H1 (cell line): ENCODE measurements around the gene CHD5. TPM values are rescaled to one million over a fixed set of nuclear protein-coding genes. Genes with fewer than 3 reads are reported as not detected.

ENCODE experiments used
- CTCF ChIA-PET: fragments of 300-600 bp; sonication (Branson Sonifier 250); formaldehyde crosslinking; loops from one replicate; lab custom pipeline; 2021; ENCODE audit not compliant: partially characterized antibody; lab: Charles Lee
- POLR2A ChIA-PET: fragments of 300-600 bp; sonication (Branson Sonifier 250); formaldehyde crosslinking; loops from one replicate; lab custom pipeline; 2021; ENCODE audit warnings: inconsistent platforms; ENCODE audit not compliant: partially characterized antibody; lab: Charles Lee
- DNase-seq, 2 experiments: peaks; one replicate each; pipeline versions ENCODE4 v3.0.0 to v3.0.0-alpha.2; 2010 to 2022; ENCODE audit warnings: low spot score in 2 of 2, low read depth in 1 of 2, mixed read lengths in 1 of 2
- FAIRE-seq: peaks from 2 replicates; lab custom pipeline; 2011; peaks lifted over from hg19 to GRCh38; lab: Jason Lieb, UNC
- H2AFZ ChIP-seq: 2 replicates; pipeline ENCODE4 v1.8.1; 2012; ENCODE audit warnings: low read length, inconsistent platforms
- H2AK5ac ChIP-seq: 2 replicates; pipeline ENCODE4 v1.6.1; 2013; ENCODE audit warnings: low read depth, low read length
- H2BK120ac ChIP-seq: replicated peaks from 2 replicates; pipeline ENCODE3; 2013; ENCODE audit warnings: low read depth, low read length, inconsistent platforms
- H2BK12ac ChIP-seq: 2 replicates; pipeline ENCODE4 v1.6.1; 2013; ENCODE audit warnings: low read depth, low read length
- H2BK15ac ChIP-seq: 2 replicates; pipeline ENCODE4 v1.6.1; 2013; ENCODE audit warnings: low read length
- H2BK20ac ChIP-seq: 2 replicates; pipeline ENCODE4 v1.6.1; 2013; ENCODE audit warnings: low read length
- H2BK5ac ChIP-seq: 2 replicates; pipeline ENCODE4 v1.6.1; 2013; ENCODE audit warnings: low read depth, low read length
- H3K14ac ChIP-seq: 2 replicates; pipeline ENCODE4 v1.6.1; 2013; ENCODE audit warnings: inconsistent platforms; ENCODE audit not compliant: insufficient read length
- H3K18ac ChIP-seq: 2 replicates; pipeline ENCODE4 v1.6.1; 2013; ENCODE audit warnings: low read length; ENCODE audit errors: extremely low read depth
- H3K23ac ChIP-seq: 2 replicates; pipeline ENCODE4 v1.6.1; 2013; ENCODE audit warnings: inconsistent platforms; ENCODE audit not compliant: insufficient read length
- H3K23me2 ChIP-seq: 2 replicates; pipeline ENCODE4 v1.6.1; 2013; ENCODE audit warnings: low read depth, low read length
- H3K27ac ChIP-seq: 2 replicates; pipeline ENCODE4 v1.6.1; 2011; ENCODE audit warnings: low read depth, low read length, inconsistent platforms
- H3K27me3 ChIP-seq, 4 experiments: replicated peaks in 1 of 4; 1 replicate in 1 of 4; 2 replicates in 3 of 4; pipeline versions ENCODE4 v1.6.1 to v1.8.1; 2011 to 2013; ENCODE audit warnings: low read length in 3 of 4, mild to moderate bottlenecking in 3 of 4, inconsistent platforms in 2 of 4, mixed read lengths in 2 of 4, moderate library complexity in 1 of 4; ENCODE audit not compliant: control insufficient read depth in 3 of 4, insufficient read depth in 3 of 4; ENCODE audit errors: extremely low read depth in 1 of 4
- H3K36me3 ChIP-seq, 4 experiments: 2 replicates each; pipeline versions ENCODE4 v1.6.1 to v1.8.1; 2011 to 2013; ENCODE audit warnings: mild to moderate bottlenecking in 4 of 4, low read length in 3 of 4, moderate library complexity in 2 of 4, control low read depth in 1 of 4, inconsistent platforms in 1 of 4; ENCODE audit not compliant: insufficient read depth in 4 of 4, control insufficient read depth in 2 of 4
- H3K4ac ChIP-seq: replicated peaks from 2 replicates; pipeline ENCODE3; 2013; ENCODE audit warnings: low read length, low read depth, mixed read lengths, inconsistent platforms; ENCODE audit not compliant: insufficient read length
- H3K4me1 ChIP-seq, 4 experiments: replicated peaks in 1 of 4; 1 replicate in 1 of 4; 2 replicates in 3 of 4; pipeline versions ENCODE4 v1.6.1 to v1.8.1; 2011 to 2013; ENCODE audit warnings: low read length in 3 of 4, inconsistent platforms in 2 of 4, mixed read lengths in 1 of 4; ENCODE audit not compliant: insufficient read depth in 4 of 4, control insufficient read depth in 3 of 4
- H3K4me2 ChIP-seq, 2 experiments: 2 replicates each; pipeline versions ENCODE4 v1.6.1 to v1.8.1; 2011 to 2013; ENCODE audit warnings: low read depth in 2 of 2, low read length in 2 of 2, control low read depth in 1 of 2, inconsistent platforms in 1 of 2, mild to moderate bottlenecking in 1 of 2; ENCODE audit not compliant: insufficient read depth in 1 of 2
- H3K4me3 ChIP-seq, 4 experiments: fragments of 200-600, 300-600 bp in 1 of 4; sonication (generic), shearing (Covaris generic), sonication (Bioruptor Twin) in 1 of 4; 2 replicates each; pipeline versions ENCODE4 v1.5.1 to v1.8.1; 2011 to 2016; ENCODE audit warnings: low read length in 4 of 4, low read depth in 3 of 4, control low read depth in 2 of 4, inconsistent platforms in 2 of 4, mild to moderate bottlenecking in 2 of 4, mixed read lengths in 1 of 4, moderate library complexity in 1 of 4; ENCODE audit not compliant: insufficient read depth in 2 of 4; ENCODE audit errors: extremely low read depth in 1 of 4
- H3K56ac ChIP-seq: replicated peaks from 2 replicates; pipeline ENCODE3; 2013; ENCODE audit warnings: low read depth, mild to moderate bottlenecking, mixed read lengths, low read length, inconsistent platforms; ENCODE audit not compliant: insufficient read length
- H3K79me1 ChIP-seq: 2 replicates; pipeline ENCODE4 v1.6.1; 2013; ENCODE audit warnings: low read depth, low read length, control low read depth
- H3K79me2 ChIP-seq, 2 experiments: 2 replicates each; pipeline versions ENCODE4 v1.6.1 to v1.8.1; 2012 to 2013; ENCODE audit warnings: low read length in 2 of 2, mild to moderate bottlenecking in 2 of 2, inconsistent platforms in 1 of 2; ENCODE audit not compliant: insufficient read depth in 2 of 2, control insufficient read depth in 1 of 2
- H3K9ac ChIP-seq, 4 experiments: replicated peaks in 1 of 4; 1 replicate in 1 of 4; 2 replicates in 3 of 4; pipeline versions ENCODE4 v1.6.1 to v1.8.1; 2011 to 2013; ENCODE audit warnings: low read depth in 3 of 4, low read length in 3 of 4, control low read depth in 2 of 4, mild to moderate bottlenecking in 2 of 4, moderate library complexity in 2 of 4, inconsistent platforms in 1 of 4; ENCODE audit errors: extremely low read depth in 1 of 4
- H3K9me3 ChIP-seq, 2 experiments: 2 replicates each; pipeline versions ENCODE4 v1.6.1 to v1.8.1; 2012 to 2013; ENCODE audit warnings: mild to moderate bottlenecking in 2 of 2, moderate library complexity in 2 of 2, control low read depth in 1 of 2, inconsistent platforms in 1 of 2, low read depth in 1 of 2, low read length in 1 of 2, mixed read lengths in 1 of 2; ENCODE audit not compliant: insufficient read depth in 2 of 2
- H4K20me1 ChIP-seq, 2 experiments: replicated peaks in 1 of 2; 2 replicates each; pipeline versions ENCODE3 to v1.8.1; 2011 to 2013; ENCODE audit warnings: inconsistent platforms in 2 of 2, low read length in 2 of 2, mild to moderate bottlenecking in 1 of 2; ENCODE audit not compliant: insufficient read depth in 2 of 2, control insufficient read depth in 1 of 2
- H4K5ac ChIP-seq: 2 replicates; pipeline ENCODE4 v1.6.1; 2013; ENCODE audit warnings: low read length, low read depth, mixed read lengths, inconsistent platforms; ENCODE audit not compliant: insufficient read length
- H4K8ac ChIP-seq: 2 replicates; pipeline ENCODE4 v1.8.0; 2013; ENCODE audit warnings: mild to moderate bottlenecking, moderate library complexity, low read length, inconsistent platforms; ENCODE audit not compliant: insufficient read depth; ENCODE audit errors: extremely low read depth
- H4K91ac ChIP-seq: replicated peaks from 2 replicates; pipeline ENCODE3; 2013; ENCODE audit warnings: low read length, mixed read lengths, inconsistent platforms; ENCODE audit not compliant: insufficient read length
- BCL11A ChIP-seq, 2 experiments: IDR thresholded peaks; one replicate each; pipeline ENCODE4 v1.6.1; 2011; ENCODE audit warnings: low read depth in 2 of 2, low read length in 2 of 2, mild to moderate bottlenecking in 2 of 2
- BRCA1 ChIP-seq: IDR thresholded peaks from 2 replicates; pipeline ENCODE4 v1.6.1; 2012; ENCODE audit warnings: low read depth, low read length, improper control_type of control experiment
- EGR1 ChIP-seq: IDR thresholded peaks from 2 replicates; pipeline ENCODE4 v1.6.1; 2011; ENCODE audit warnings: low read depth, low read length, borderline replicate concordance
- EZH2 ChIP-seq: fragments of 200-600 bp; sonication (generic); IDR thresholded peaks from 2 replicates; pipeline ENCODE4 v1.7.1; 2012; ENCODE audit warnings: low read depth, mild to moderate bottlenecking, moderate library complexity, low read length, inconsistent platforms; ENCODE audit not compliant: severe bottlenecking
- GTF2F1 ChIP-seq: IDR thresholded peaks from 2 replicates; pipeline ENCODE4 v1.6.1; 2012; ENCODE audit warnings: low read depth, low read length, improper control_type of control experiment, borderline replicate concordance
- HDAC2 ChIP-seq, 2 experiments: fragments of 300-600 bp in 1 of 2; sonication (generic) in 1 of 2; IDR thresholded peaks; 2 replicates each; pipeline ENCODE4 v1.6.1; 2011 to 2012; ENCODE audit warnings: low read depth in 2 of 2, low read length in 2 of 2, mild to moderate bottlenecking in 2 of 2, moderate library complexity in 2 of 2, borderline replicate concordance in 1 of 2, inconsistent platforms in 1 of 2
- HDAC6 ChIP-seq: IDR thresholded peaks from one replicate; pipeline ENCODE4 v1.7.1; 2012; ENCODE audit warnings: low read depth, mild to moderate bottlenecking, inconsistent platforms, low read length, moderate library complexity
- JUND ChIP-seq: IDR thresholded peaks from 2 replicates; pipeline ENCODE4 v1.6.1; 2011; ENCODE audit warnings: mild to moderate bottlenecking, improper control_type of control experiment, low read length
- MAFK ChIP-seq: IDR thresholded peaks from 2 replicates; pipeline ENCODE4 v1.6.1; 2012; ENCODE audit warnings: low read depth, mild to moderate bottlenecking, improper control_type of control experiment, low read length
- NRF1 ChIP-seq: IDR thresholded peaks from 2 replicates; pipeline ENCODE4 v1.6.1; 2011; ENCODE audit warnings: mild to moderate bottlenecking, low read depth, low read length, improper control_type of control experiment
- POLR2AphosphoS5 ChIP-seq: IDR thresholded peaks from 2 replicates; pipeline ENCODE4 v1.6.1; 2011; ENCODE audit warnings: low read depth, low read length
- TAF7 ChIP-seq: optimal IDR thresholded peaks from 2 replicates; pipeline ENCODE3; 2011; ENCODE audit warnings: low read depth, mild to moderate bottlenecking, inconsistent platforms, low read length, moderate library complexity, borderline replicate concordance
- ZNF274 ChIP-seq: IDR thresholded peaks from 2 replicates; pipeline ENCODE4 v1.7.0; 2012; ENCODE audit warnings: low read length, borderline replicate concordance; ENCODE audit errors: extremely low read depth
- WGBS, 2 experiments: shearing (Covaris generic) in 1 of 2; methylation state at CpG; one replicate each; pipeline versions ENCODE4 v1.1.6 to v1.1.7; 2013 to 2015; ENCODE audit warnings: low lambda C conversion rate in 2 of 2, mixed read lengths in 2 of 2, inconsistent platforms in 1 of 2, low coverage in 1 of 2, missing lambda C conversion rate in 1 of 2; ENCODE audit not compliant: insufficient replicate concordance in 2 of 2, insufficient coverage in 1 of 2, insufficient read length in 1 of 2; ENCODE audit errors: extremely low coverage in 1 of 2, missing lambda C conversion rate in 1 of 2; 5-methylcytosine and 5-hydroxymethylcytosine counted together
- polyA plus RNA-seq, 7 experiments: library from polyadenylated mRNA; depleted of rRNA in 3 of 7; stranded (reverse) in 5 of 7; unstranded in 2 of 7; fragments of >200 nt in 5 of 7; fragments of 200-250 nt in 2 of 7; gene quantifications; 1 replicate in 5 of 7; 2 replicates in 1 of 7; 4 replicates in 1 of 7; pipeline versions ENCODE4 v1.2.1 to v1.2.3, GENCODE V29; 2011 to 2013; ENCODE audit warnings: missing spikeins in 2 of 7, mixed read lengths in 2 of 7
- total RNA-seq: library from RNA; stranded (reverse); fragmentation: NEBNext Ultra II Directional; extraction: Animal tissue kit (Norgen Biotek cat#: 25700); gene quantifications from 2 replicates; pipeline ENCODE4 v1.2.1, GENCODE V29; 2021
- TF ChIP-seq, protein P1 (sequence below): IDR thresholded peaks from 2 replicates; pipeline ENCODE4 v1.6.1; 2012; ENCODE audit warnings: inconsistent platforms

CHD5 gene
- total and polyA plus RNA-seq, 2 of the 8 experiments (the other 6 are each of a cell fraction or from before 2014, with no cell fraction given), result 0.42 to 1.8 TPM

DNA sequence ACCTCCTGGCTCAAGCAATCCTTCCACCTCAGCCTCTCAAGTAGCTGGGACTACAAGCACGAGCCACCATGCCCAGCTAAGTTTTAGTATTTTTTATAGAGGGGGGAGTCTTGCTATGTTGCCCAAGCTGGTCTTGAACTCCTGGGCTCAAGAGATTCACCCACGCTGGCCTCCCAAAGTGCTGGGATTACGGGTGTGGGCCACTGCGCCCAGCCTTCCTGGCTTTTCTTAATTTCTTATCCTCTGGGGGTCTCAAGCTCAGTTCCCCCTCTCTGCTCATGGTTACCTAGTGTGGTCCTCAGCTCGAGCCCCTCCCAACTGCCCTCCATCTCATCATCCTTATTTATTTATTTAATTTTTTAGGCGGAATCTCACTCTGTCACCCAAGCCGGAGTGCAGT is 22.1 kb upstream of the CHD5 start:
- peaks cover 20 to 30% of the 10 kb centered on the region in 2 experiments for H3K79me2 ChIP-seq
- no peak overlapping the region for H3K56ac ChIP-seq
- no peak overlapping the region for H4K8ac ChIP-seq
- no peak overlapping the region for H2AFZ ChIP-seq
- DNase-seq (no peak), FAIRE-seq (no peak)
- H2BK120ac ChIP-seq, result no peak overlapping the region
- peaks cover 5 to 7% of the 10 kb centered on the region in 2 experiments for H4K20me1 ChIP-seq
- no peak overlapping the region for H2BK12ac ChIP-seq
- TF ChIP-seq JUND, result no peak
- no peak for TF ChIP-seq HDAC2 (IDR thresholded peaks at IDR 0.05; ENCODE audit: borderline replicate concordance in 1 of 2, low read depth in 2 of 2, low read length in 2 of 2)
- no peak for TF ChIP-seq ZNF274
- TF ChIP-seq, protein P1, sequence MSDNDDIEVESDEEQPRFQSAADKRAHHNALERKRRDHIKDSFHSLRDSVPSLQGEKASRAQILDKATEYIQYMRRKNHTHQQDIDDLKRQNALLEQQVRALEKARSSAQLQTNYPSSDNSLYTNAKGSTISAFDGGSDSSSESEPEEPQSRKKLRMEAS, result no peak
- no peak for TF ChIP-seq BCL11A (IDR thresholded peaks at IDR 0.05; ENCODE audit: low read depth in 2 of 2, low read length in 2 of 2)
- no peak for TF ChIP-seq POLR2AphosphoS5
- TF ChIP-seq GTF2F1, result no peak
- TF ChIP-seq NRF1, result no peak
- no peak for TF ChIP-seq MAFK
- TF ChIP-seq HDAC6, result no peak
- TF ChIP-seq TAF7, result no peak
- TF ChIP-seq EZH2, result no peak
- no peak for TF ChIP-seq BRCA1
- no peak for TF ChIP-seq EGR1
- ChIA-PET POLR2A (interaction anchor here (0.9 to 2.1 kb wide), 4 partner anchors 10 to 38 kb away, joined by 3 to 6 read pairs (median 4); no protein-coding TSS in a partner anchor), CTCF (interaction anchor here (1.0 to 17.1 kb wide), 4 partner anchors 10 to 351 kb away, joined by 3 to 353 read pairs (median 6); partner anchors contain the start of genes HES3 and ICMT)
- H4K91ac ChIP-seq, result no peak overlapping the region
- no peak overlapping the region for H4K5ac ChIP-seq
- no peak overlapping the region for H3K27ac ChIP-seq
- no peak overlapping the region for H3K23ac ChIP-seq
- peaks cover 2 to 8% (median 4%) of the 10 kb centered on the region in 4 experiments; a peak in 5 of 8 replicates for H3K36me3 ChIP-seq
- H3K4ac ChIP-seq, result no peak overlapping the region
- H3K27me3 ChIP-seq, result peaks cover 0 to 20% (median 18%) of the 10 kb centered on the region in 4 experiments; a peak in 6 of 7 replicates
- WGBS, 2 experiments, result 94% methylated on average over 7 of the region's 7 CpGs; no CpG with 5 or more reads in 1 of the 2 experiments
- no peak overlapping the region for H3K9ac ChIP-seq
- H2AK5ac ChIP-seq, result no peak overlapping the region
- H3K18ac ChIP-seq, result no peak overlapping the region
- H3K14ac ChIP-seq, result no peak overlapping the region
- H3K23me2 ChIP-seq, result peaks cover 19% of the 10 kb centered on the region
- H2BK20ac ChIP-seq, result no peak overlapping the region
- H3K4me2 ChIP-seq, result no peak overlapping the region
- peaks cover 8 to 15% (median 8%) of the 10 kb centered on the region in 4 experiments for H3K4me1 ChIP-seq
- H3K4me3 ChIP-seq, result no peak overlapping the region
- H2BK5ac ChIP-seq, result no peak overlapping the region
- no peak overlapping the region for H2BK15ac ChIP-seq
- no peaks in the 10 kb centered on the region for H3K9me3 ChIP-seq
- no peaks in the 10 kb centered on the region; the same call in 1 of the 2 replicates for H3K79me1 ChIP-seq
